Bone marrow (tissue), 2 donors: Measurements from ENCODE around the gene MAGI3.

Source experiments
- DNase-seq, 2 donors: peaks; one replicate each; lab custom pipeline; 2025; lab: John Stamatoyannopoulos, UW

Gene MAGI3

DNA sequence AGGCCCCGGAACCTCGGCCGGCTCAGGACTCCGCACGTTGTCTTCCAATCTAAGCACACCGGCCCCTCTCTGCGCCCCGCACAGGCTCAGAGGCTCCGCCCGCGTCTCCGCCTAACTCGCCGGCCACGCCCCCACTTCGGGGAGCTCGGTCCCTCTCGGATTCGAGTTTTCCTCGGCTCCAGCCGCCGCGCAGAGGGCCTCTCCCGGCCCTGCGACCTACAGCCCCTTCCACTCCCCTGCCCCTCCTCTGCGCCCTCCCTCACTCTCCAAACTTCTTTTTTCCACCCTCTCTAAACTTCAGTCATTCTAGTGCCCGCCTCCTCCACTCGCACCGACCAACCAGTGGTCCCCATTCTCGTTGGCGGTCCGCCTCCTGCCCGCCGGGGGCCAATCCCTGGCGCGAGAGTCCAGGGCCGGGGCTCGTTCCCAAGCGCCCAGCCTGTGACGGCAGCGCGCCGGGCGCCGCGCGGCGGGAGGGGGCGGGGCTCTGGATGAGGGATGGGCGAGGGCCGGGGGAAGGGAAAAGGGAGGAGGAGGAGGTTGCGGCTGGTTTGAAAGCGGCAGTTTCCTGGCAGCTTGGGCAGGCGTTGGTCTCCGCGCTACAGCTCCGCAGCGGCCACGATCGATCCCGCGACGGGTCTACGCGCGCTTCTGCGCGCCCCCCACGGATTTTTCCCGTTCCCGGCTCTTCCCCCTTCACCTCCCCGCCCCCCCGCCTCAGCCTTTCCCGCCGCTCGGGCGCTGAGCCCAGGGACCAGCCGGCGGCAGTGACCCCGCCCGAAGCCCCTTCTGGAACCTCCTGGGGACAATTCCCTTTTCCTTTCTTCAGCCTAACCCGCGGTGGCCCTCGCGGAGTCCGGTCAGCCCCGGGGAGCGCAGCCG, at the start of gene MAGI3:
Gene MAGI3, plus strand, starts transcription at position 563 of the 882 bp plus-strand sequence. CDS start 519 bp downstream, outside the sequence.
- DNase-seq: peak; percentile 76 to 80

DNA sequence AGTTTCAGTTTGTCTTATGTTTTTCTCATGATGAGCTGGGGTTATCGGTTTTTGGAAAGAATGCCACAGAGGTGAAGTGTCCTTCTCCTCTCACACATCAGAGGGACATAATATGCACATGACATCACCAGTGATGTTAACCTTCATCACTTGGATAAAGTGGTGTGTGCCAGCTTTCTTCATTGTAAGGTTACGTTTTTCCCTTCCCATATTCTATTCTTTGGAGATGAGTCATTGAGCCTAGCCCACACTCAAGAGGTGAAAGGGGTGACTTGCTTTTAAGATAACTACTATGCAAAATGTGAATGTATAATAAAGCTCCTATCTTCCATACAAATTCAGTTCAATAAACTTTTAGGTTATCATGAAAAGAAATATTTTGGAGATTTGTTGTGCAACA, 36.7 kb upstream of the MAGI3 start:
- no peak for DNase-seq

- no peak for DNase-seq
Measured at GRCh38 chr1:113363935-113364334, 26.4 kb upstream of the MAGI3 start.

DNA sequence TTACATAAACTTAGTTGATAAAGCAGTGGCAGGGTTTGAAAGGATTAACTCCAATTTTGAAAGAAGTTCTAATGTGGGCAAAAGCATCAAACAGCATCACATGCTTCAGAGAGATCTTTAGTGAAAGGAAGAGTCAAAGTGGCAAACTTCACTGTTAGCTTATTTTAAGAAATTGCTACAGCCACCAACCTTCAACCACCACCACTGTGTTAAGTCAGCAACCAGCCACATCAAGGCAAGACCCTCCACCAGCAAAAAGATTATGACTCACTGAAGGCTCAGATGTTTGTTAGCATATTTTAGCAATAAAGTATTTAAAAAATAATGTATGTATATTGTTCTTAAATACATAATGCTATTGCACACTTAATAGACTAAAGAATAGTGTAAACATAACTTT, 21.3 kb upstream of the MAGI3 start:
- DNase-seq: no peak

DNA sequence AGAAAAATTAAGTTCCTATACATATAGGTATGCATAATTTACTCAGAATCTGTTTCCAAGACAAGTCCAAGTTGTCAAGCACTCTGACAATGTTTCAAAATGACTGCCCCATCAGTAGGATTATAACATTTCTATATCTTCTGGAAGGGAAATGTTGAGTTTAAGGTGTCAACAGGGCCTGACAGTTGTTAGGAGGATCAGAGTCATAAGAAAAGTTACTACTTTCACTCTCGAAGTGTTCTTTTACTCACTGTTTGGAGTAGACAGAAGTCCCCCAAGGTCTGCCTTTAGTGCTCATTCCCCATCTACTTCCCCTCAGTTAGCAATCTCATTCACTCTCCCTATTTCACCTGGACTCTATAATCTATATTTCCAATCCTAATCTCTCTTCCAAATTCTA, 20.6 kb upstream of the MAGI3 start:
- no peak for DNase-seq

DNA sequence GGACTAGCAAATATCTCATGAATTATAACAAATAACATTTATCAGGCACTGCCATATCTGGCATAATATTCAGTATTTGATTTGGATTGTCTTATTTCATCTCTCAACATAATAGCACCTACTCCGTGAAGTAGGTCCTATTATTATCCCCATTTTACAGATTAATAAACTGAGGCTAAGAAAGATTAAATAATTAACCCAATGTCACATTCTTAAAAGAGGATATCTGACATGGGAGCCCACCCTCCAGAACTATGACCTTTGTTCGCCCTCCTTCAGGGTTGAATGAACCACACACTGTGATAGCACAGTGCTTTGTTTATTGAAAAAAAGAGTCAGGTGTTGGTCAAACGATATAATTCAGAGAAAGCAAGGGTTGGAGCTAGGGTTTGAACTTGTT, 19.4 kb upstream of the MAGI3 start:
- DNase-seq: no peak

- DNase-seq: no peak
Measured at GRCh38 chr1:113372546-113372945, 17.8 kb upstream of the MAGI3 start.

DNA sequence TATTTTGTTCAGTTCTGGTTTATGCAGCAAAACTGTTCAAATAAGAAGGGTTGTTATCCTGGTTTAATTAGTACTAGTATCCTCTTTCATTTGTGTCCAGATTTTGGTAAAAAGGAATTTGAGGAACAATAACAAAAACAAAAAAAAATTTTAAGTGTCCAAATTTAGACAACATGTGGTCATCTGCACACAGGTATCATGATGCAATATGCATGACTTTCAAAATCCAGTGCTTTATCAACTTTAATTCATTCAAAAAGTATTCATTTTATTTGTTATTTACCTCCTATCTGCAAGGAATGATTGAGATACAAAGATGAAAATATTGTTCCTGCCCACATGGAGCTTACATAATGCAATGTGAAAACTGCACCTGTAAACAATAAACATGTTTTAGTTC, 16.7 kb upstream of the MAGI3 start:
- DNase-seq: no peak

DNA sequence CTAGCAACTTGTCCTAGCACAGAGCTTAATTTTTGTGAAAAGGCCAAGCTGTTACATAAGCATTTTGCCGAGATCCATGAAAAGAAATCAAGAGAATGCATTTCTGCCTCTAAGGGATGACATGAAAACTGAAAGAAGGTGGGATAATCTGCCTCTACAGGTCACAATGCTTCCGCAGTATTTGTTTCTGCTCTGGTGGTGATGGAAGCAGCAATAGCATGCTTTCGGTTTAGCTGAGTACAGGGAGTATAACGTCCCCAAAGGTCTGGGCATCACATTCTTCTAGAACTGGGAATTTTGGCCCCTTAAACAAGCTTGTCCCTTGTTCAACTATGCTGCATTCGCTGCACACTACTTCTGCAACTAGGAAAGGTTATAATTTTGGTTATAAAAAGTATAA, 14.4 kb upstream of the MAGI3 start:
- no peak for DNase-seq

- no peak for DNase-seq
Measured at GRCh38 chr1:113380075-113380474, 10.2 kb upstream of the MAGI3 start.

DNA sequence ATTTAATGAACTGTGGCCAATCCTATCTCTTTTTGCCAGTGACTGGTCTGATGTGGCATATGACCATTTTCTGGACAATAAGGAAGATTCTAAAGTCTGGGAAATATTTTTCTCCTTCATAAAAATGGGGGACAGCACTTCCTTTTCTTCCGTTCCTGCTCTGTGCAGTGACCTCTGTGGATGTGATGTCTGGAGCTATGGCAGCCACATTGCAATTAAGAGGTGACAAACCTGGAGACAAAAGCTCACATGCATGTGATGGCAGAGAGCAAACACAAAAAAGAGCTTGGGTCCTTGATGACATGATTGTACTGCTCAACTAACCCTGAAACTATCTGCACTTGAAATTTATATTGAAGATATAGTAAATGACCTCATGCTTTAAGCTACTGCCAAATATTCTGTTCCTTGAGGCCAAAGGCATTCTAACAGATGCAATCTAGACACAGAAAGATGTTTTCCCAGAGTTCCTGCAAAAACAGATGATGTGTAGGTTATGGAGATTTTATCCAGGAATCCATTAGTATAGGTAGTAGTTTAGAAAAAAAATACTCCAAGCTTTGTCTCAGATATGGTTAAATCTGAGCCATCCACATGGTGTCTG, 2.2 kb upstream of the MAGI3 start:
- no peak for DNase-seq

GRCh38 chr1:113388621-113389358, 1.5 kb upstream of the MAGI3 start:
- DNase-seq: no peak

GRCh38 chr1:113389359-113389952, 859 bp upstream of the MAGI3 start:
- no peak for DNase-seq

DNA sequence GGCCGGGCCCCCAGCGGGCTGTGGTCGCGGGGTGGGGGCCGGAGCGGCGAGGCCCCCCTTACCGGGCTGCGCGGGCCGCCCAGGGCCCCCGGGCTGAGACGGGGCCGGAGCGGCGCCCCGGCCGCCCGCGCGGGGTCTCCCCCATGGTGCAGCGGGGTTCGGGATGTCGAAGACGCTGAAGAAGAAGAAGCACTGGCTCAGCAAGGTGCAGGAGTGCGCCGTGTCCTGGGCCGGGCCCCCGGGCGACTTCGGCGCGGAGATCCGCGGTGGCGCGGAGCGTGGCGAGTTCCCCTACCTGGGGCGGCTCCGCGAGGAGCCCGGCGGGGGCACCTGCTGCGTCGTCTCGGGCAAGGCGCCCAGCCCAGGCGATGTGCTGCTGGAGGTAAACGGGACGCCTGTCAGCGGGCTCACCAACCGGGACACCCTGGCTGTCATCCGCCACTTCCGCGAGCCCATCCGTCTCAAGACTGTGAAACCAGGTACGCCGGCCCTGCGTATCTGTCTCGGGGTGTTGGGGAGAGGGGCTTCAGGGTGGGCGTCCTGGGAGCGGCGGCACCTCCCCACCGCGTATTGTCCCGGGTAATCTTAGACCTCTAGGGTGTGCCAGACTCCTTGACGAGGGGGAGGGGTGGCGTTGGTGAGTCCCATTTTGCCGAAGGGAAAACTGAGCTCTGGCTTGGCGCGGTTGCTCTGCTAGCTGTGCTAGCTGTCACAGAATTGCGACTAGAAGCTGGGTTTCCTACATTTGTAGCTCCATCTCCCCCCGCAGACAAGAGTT, 745 bp downstream of the MAGI3 start:
- no peak for DNase-seq

- DNase-seq: no peak
Measured at GRCh38 chr1:113391649-113392271, 1.4 kb downstream of the MAGI3 start.

DNA sequence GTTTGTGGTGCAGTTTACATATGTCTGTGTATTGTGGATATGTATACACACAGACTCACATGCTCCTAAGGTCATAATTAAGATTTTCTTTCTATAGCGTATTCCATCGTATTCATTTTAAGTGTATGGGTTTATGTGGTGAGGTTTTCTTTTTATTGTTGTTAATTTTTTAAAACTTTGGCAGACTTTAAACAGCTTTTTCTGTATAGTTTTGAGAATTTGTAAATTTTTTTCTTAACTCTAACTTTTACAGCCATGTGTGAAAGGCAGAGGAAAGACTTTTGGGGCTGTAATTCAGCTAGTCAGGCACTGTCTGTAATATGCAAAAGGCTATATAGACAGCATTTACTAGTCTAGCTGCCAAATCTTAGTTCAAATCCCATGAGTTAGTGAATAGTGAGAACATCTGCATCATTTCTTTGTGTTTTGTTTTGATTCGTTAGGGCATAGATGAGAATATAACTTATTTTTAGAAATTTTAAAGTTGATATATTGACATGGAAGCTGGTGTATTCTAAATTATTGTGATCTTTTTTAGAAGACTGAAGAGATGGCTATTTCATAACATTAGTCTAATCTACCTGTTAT, 2.3 kb downstream of the MAGI3 start:
- no peak for DNase-seq

DNA sequence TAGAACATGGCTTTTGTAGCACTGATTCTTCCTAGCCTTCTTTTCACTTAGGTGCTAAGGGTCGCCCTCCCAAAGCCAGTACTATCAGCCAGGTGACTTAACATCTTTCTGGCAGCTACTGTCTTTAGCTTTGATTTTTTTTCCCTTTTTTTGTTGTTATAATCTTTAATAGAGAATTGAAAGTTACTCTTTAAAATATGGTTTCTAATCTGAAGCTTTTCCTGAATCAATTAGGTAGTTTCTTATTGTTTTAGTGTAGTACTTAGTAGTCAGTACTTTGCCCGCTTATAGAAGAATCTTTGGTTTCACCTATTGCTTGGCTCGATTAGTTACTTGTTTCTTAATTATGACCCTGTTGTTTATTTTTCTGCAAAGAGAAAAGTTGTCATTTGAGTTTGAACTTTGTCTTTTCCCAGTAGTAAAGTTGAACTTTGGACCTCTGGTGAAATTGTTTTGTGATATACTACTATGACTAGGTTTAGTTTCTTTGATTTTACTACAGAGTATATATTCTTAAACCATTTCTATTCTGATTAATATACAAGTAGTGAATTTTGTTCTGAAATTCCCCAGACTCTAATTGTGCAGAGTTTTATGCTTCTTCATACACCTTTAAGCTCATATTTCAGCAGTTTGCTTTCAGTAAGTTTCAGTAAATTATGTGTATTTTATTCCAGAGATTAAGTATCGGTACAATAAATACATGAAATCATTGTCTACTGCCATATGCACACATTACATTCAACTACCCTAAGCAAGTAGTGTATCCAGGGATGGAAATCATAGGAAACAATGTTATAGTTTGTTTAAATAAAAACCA, 3.9 kb downstream of the MAGI3 start:
- DNase-seq: no peak

DNA sequence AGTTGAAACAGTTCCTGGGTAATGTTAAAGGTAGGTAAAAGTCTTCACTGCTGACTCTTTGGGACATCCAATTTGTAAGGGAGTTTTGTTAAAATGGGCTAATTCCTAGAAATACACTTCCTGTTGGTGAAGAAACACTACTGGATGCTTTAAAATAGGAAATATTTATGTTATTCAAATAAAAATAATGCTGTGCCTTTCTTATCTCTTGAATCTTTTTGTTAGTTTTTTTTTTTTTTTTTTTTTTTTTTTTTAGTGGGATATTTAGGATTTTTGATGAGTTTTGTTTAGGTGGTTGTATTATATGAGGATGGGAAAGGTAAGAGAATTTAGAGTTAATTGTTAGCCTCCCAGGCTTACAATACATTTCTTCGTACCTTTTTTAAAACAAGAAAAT, 4.5 kb downstream of the MAGI3 start:
- DNase-seq: no peak

- DNase-seq: no peak
Measured at GRCh38 chr1:113396102-113396501, 5.8 kb downstream of the MAGI3 start.

DNA sequence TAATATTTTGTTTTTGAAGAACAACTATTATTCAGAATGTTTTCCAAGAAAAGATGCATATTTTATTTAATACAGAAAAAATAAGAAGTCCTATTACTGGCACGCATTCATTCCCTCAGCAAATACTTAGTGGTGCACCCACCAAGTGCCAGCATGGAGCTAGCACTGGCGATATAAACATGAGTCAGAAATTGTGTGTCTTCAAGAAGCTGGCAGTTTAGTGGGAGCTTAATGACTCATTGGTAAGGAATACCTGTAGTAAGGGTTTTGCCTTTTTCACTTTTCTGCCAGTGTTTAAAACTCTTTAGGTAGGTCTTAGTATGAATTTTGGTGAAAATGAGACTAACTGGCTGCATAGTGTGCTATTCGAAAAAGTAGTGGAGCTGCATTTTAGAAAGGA, 6.3 kb downstream of the MAGI3 start:
- no peak for DNase-seq
